ENCODE results near the gene CNTNAP2.

DNA sequence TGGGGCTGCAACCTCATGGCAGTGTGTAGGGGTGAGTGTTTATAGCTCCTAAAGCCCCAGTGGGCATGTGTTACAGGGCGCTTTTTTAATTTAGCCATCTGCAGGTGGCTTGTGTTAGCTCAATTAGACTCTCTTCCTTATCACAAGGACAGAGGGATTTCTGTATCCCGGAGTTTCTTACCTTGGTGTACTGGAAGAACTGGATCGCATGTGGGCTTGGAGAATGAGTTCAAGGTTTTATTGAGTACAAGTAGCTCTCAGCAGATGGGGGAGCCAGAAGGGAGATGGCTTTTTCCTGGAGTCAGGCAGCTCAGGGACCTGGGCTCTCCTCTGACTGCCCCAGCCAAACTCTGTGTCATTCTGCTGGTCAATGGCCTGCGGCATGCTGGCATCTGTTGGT lies 2320.4 kb downstream of the CNTNAP2 start:
- no peak for TF ChIP-seq CTCF (conservative IDR thresholded peaks at IDR 0.05 in 1 of 2, IDR thresholded peaks at IDR 0.05 in 1 of 2; ENCODE audit: low read depth in 1 of 2, low read length in 2 of 2)
- TF ChIP-seq EZH2 (IDR thresholded peaks at IDR 0.05; ENCODE audit: low read length, missing control alignments) = no peak

All from fibroblast of lung (primary cell).